ENCODE data around the gene CDK6.

- no peak for TF ChIP-seq ATF2 (IDR thresholded peaks at IDR 0.05; ENCODE audit: low read length)
- TF ChIP-seq ELK1 (IDR thresholded peaks at IDR 0.05; ENCODE audit: low read depth, low read length): no peak
- no peak for TF ChIP-seq POLR2A (IDR thresholded peaks at IDR 0.05; ENCODE audit: low read depth, low read length)
- no peak for TF ChIP-seq MXI1 (IDR thresholded peaks at IDR 0.05; ENCODE audit: low read depth, low read length)
- TF ChIP-seq CTCF (IDR thresholded peaks at IDR 0.05 in 2 of 3, conservative IDR thresholded peaks at IDR 0.05 in 1 of 3; ENCODE audit: control insufficient read depth in 2 of 3, extremely low read depth in 1 of 3, insufficient read depth in 1 of 3, low read depth in 3 of 3, low read length in 3 of 3): no peak
- TF ChIP-seq IRF4 (IDR thresholded peaks at IDR 0.05; ENCODE audit: low read depth, low read length): no peak
- TF ChIP-seq FOXM1 (IDR thresholded peaks at IDR 0.05; ENCODE audit: low read depth, low read length): no peak
- no peak for TF ChIP-seq MAX (IDR thresholded peaks at IDR 0.05; ENCODE audit: low read depth, low read length)
- TF ChIP-seq SMC3 (IDR thresholded peaks at IDR 0.05; ENCODE audit: borderline replicate concordance, low read length): no peak
- TF ChIP-seq EZH2 (IDR thresholded peaks at IDR 0.05; ENCODE audit: borderline replicate concordance, control insufficient read depth, low read depth, low read length): no peak
- no peak for TF ChIP-seq USF1 (IDR thresholded peaks at IDR 0.05; ENCODE audit: borderline replicate concordance, extremely low read length, insufficient read depth, low read depth, low read length)
- no peak for TF ChIP-seq ZZZ3 (IDR thresholded peaks at IDR 0.05; ENCODE audit: control insufficient read depth, insufficient read length, low read depth)
- no peak for TF ChIP-seq TCF12 (IDR thresholded peaks at IDR 0.05; ENCODE audit: low read depth, low read length)
- TF ChIP-seq POLR2AphosphoS5 (IDR thresholded peaks at IDR 0.05; ENCODE audit: low read length): no peak
These were observed 62.6 kb downstream of the CDK6 start for GRCh38 chr7:92773808-92774207.

All from GM12878 (cell line).